GM12874 (cell line): ENCODE measurements around the gene GRAMD2B.

ENCODE experiments used
- TF ChIP-seq, protein P1 (sequence below): IDR thresholded peaks from 2 replicates; pipeline ENCODE4 v1.5.1; 2011; ENCODE audit warnings: low read depth, mild to moderate bottlenecking, control low read depth, low read length, moderate library complexity; ENCODE audit not compliant: insufficient read depth

The GRAMD2B gene

DNA sequence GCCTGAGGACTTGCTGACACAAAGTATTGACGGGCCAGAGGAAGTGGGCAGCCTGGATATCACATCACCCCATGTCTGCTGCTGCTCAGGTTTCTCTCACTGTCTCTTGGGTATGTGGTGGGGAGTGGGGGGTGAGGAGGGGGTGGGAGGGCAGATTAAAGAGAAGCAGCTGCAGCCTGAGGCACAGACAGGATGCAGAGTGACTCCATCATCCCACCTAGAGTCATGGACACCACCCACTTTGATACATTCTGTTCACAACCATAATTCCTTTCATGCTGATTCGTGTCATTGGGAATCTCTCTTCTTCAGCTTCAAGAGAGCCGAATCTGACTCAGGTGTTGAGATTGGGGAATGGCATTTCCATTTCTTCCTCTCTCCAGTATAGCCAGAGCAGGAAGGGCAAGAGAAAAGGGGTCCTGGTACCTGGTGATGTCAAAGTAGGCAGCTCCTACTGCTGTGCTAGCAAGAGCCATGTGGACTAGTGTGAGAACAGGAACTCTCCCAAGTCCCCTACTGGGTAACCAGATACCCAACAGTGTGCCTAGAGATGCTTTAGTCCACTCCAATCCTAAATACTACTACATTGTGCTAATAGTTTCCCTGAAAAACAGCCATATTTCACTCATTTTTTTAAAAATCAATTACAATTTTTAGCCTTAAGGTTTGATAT, 22.4 kb downstream of the GRAMD2B start:
- TF ChIP-seq, protein P1, sequence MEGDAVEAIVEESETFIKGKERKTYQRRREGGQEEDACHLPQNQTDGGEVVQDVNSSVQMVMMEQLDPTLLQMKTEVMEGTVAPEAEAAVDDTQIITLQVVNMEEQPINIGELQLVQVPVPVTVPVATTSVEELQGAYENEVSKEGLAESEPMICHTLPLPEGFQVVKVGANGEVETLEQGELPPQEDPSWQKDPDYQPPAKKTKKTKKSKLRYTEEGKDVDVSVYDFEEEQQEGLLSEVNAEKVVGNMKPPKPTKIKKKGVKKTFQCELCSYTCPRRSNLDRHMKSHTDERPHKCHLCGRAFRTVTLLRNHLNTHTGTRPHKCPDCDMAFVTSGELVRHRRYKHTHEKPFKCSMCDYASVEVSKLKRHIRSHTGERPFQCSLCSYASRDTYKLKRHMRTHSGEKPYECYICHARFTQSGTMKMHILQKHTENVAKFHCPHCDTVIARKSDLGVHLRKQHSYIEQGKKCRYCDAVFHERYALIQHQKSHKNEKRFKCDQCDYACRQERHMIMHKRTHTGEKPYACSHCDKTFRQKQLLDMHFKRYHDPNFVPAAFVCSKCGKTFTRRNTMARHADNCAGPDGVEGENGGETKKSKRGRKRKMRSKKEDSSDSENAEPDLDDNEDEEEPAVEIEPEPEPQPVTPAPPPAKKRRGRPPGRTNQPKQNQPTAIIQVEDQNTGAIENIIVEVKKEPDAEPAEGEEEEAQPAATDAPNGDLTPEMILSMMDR = no peak

DNA sequence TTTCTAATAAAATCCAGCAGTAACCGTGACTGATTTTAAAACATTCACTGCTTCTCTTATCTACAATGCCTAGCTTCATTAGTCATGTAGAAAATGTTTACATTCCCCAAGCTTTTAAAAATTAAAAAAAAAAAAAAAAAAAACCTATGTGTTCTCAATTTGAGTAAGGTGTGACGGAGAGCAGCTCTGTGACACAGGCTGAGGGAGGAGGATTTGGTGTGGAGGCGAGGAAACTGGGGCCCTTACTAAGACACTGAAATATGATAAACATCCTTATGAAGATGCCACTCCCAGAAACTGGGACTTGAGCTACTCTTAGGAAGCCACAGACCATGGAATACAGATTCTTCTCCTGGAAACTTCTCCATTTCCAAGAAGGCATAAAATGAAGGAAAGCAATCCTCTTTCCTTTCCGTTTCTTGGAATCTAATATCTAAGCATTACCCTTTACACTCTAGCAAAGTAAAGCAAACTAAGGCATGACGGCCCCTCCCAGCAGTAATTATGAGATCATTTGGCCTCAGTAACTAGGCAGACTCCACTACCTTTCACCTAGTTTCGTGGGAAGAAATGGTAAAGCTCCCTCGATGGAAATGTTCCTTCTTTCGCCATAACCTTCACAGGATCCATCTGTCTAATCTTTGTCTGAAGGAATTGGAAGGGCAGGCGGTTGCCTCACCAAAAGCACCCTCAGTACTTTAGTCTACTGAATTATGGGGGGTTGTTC, 23.5 kb downstream of the GRAMD2B start:
- TF ChIP-seq, protein P1 = no peak

- TF ChIP-seq, protein P1 = no peak
Observed at GRCh38 chr5:126448720-126449119, 25.5 kb downstream of the GRAMD2B start.

DNA sequence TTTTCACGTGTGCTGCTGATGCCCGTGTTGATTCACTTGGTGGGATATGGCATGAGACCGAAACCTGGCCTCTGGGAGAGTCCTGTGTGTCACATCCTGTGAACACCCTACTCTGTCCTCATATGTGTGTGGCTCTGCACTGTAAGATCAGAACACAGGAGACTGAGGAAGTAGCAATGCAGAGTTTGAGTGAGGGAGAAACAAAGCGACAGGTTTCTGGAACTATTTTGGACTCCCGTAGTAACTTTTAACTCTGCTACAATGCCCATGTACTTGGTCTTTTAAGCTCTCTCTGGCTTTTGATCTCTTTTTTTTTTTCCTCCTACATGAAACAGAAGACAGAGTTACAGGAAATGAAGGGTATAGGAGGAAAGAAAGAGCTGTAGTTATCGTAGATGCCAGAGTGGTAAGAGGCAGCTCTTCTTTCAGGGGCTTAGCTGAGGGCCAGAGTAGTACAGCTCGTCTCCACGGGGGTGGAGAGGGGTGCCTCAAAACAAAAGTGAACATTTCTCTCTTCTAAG, 26.6 kb downstream of the GRAMD2B start:
- TF ChIP-seq, protein P1 = no peak

GRCh38 chr5:126450346-126450745, 27.1 kb downstream of the GRAMD2B start:
- TF ChIP-seq, protein P1 = no peak

- TF ChIP-seq, protein P1 = no peak
Observed at GRCh38 chr5:126450907-126451306, 27.7 kb downstream of the GRAMD2B start.

- TF ChIP-seq, protein P1 = no peak
Observed at GRCh38 chr5:126452477-126452876, 29.3 kb downstream of the GRAMD2B start.
